Activated CD4-positive, alpha-beta memory T cell treated with anti-CD3 and anti-CD28 coated beads for 36 hours (primary cell): ENCODE measurements around the gene LRRC55. TPM values are rescaled to one million over a fixed set of nuclear protein-coding genes. Genes with fewer than 3 reads are reported as not detected.

ENCODE experiments used
- CTCF ChIA-PET: fragments of 350-600 bp; sonication (Branson Sonifier 250); formaldehyde crosslinking; loops from one replicate; lab custom pipeline; 2021; ENCODE audit warnings: antibody characterized with exemption, inconsistent platforms; lab: Charles Lee
- POLR2A ChIA-PET: fragments of 350-600 bp; sonication (Branson Sonifier 250); formaldehyde crosslinking; loops from one replicate; lab custom pipeline; 2021; ENCODE audit warnings: antibody characterized with exemption; lab: Charles Lee
- DNase-seq: peaks from one replicate; pipeline ENCODE4 v3.0.0-alpha.2; 2020
- H3K27ac Mint-ChIP-seq: one replicate; pipeline ENCODE4 v1.8.0; 2021; ENCODE audit warnings: mixed read lengths
- H3K27me3 Mint-ChIP-seq: one replicate; pipeline ENCODE4 v1.8.0; 2021; ENCODE audit warnings: mixed read lengths
- H3K36me3 Mint-ChIP-seq: one replicate; pipeline ENCODE4 v1.8.0; 2021; ENCODE audit warnings: mixed read lengths
- H3K4me1 Mint-ChIP-seq: one replicate; pipeline ENCODE4 v1.8.0; 2021; ENCODE audit warnings: low read depth, mixed read lengths
- H3K4me3 Mint-ChIP-seq: one replicate; pipeline ENCODE4 v1.8.0; 2021; ENCODE audit warnings: mild to moderate bottlenecking, mixed read lengths
- H3K9me3 Mint-ChIP-seq: one replicate; pipeline ENCODE4 v1.8.0; 2021; ENCODE audit warnings: mixed read lengths
- intact Hi-C: fragments of 100-400 bp; cut with micrococcal nuclease; formaldehyde crosslinking; loops from one replicate; pipeline ENCODE4 v1.15.1; 2023
- total RNA-seq, 2 experiments: library from RNA; stranded (reverse); gene quantifications; one replicate each; pipeline ENCODE4 v1.2.3, GENCODE V29; 2021

Gene LRRC55
- total RNA-seq, 2 experiments from 2014 or later = not detected

DNA sequence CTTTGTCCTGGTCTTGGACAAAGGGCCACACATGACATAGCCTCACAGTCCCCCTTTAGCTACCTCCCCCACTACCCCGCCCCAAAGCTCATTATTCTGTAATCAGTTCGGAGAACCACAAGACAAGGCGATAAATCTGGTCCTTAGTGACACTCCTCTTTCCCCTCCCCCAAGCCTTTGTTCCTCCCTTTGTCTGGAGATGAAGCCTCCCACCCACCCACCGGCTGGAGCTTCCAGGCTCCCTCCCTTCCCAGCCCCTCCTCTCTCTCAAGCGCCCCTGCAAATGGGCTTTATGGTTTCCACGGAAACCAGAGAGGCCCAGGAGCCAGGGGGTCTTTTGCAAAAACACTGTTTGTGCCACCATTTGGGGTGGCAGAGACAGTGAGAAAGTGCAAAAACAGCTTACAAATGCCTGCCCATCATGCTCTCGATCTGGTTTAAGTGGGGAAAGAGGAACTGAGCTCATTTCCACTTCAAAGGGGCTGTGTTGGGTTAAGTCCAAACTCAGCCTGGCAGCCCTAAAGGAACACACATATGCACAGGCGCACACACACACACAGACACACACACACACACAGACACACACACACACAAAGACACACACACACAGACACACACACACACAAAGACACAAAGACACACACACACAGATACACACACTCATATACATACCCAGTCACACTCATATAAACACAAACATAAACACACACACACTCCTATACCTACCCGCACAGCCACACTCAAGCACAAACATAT, 31.8 kb downstream of the LRRC55 start:
- Mint-ChIP-seq H3K4me3 (no peak overlapping the region), H3K9me3 (no peaks in the 10 kb centered on the region), H3K27me3 (peaks cover 7% of the 10 kb centered on the region), H3K4me1 (no peaks in the 10 kb centered on the region), H3K27ac (no peak overlapping the region), H3K36me3 (no peaks in the 10 kb centered on the region)
- intact Hi-C loops = no loop called here
- DNase-seq = no peak
- ChIA-PET CTCF (no interaction called here), POLR2A (no interaction called here)

DNA sequence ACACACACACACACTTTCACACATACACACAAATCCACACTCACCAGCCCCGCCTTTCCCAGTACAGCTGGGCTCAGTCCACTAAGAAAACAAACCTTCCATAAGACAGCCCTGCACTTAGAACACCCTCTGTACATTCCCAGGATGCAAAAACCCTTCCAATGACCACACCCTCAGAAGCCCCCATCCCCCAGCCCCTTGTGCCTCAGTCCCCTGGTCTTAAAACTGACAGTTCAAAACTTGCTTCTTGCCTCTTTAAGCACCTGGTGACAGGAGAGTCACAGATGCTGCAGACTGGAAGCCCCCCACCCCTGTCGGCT, 32.3 kb downstream of the LRRC55 start:
- POLR2A ChIA-PET = no interaction called here
- H3K27me3 Mint-ChIP-seq = peaks cover 9% of the 10 kb centered on the region
- CTCF ChIA-PET = no interaction called here
- H3K4me1 Mint-ChIP-seq = no peaks in the 10 kb centered on the region
- no peak overlapping the region for H3K27ac Mint-ChIP-seq
- no peak overlapping the region for H3K4me3 Mint-ChIP-seq
- no peaks in the 10 kb centered on the region for H3K9me3 Mint-ChIP-seq
- no peak for DNase-seq
- intact Hi-C loops = no loop called here
- H3K36me3 Mint-ChIP-seq = no peaks in the 10 kb centered on the region

DNA sequence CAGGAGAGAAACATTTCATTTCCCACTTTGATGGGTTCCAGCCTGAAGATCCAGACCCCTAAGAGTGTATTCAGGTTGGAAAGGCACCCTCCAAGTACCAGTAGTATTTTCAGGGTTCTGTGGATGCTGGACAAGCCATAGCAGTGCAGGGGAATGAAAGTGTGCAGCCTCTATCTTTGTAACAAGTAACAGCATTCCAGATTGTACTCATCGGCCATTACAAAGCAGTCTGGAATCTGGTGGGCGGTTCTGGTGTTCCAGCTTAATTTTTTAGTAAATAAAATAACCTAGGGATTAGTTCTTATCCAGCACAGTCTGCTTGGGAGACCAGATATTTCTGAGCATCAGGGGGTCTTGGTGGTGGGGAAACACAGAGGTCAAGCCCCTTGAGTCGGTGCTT, 32.7 kb downstream of the LRRC55 start:
- Mint-ChIP-seq H3K9me3 (no peaks in the 10 kb centered on the region), H3K27ac (no peak overlapping the region), H3K4me1 (no peaks in the 10 kb centered on the region), H3K27me3 (peaks cover 9% of the 10 kb centered on the region), H3K4me3 (no peak overlapping the region), H3K36me3 (no peaks in the 10 kb centered on the region)
- intact Hi-C loops = no loop called here
- ChIA-PET POLR2A (no interaction called here), CTCF (no interaction called here)
- DNase-seq = no peak

DNA sequence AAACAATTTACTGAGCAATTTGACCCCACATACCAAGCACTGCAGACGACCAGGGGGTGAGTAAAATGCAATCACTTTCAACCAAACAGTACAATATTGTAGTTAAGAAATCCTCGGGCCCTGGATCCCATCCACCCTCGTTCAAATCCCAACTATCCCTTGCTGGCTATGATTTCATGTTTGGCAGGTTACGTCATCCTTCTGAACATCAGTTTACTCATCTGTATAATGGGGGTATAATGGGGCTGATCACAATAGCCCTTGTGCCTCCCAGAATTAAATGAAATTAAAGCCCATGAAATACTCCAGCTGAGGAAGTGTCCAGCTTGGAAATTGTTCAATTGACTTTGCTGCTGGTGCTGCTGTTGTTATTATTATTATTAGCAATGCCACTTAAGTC, 34.7 kb downstream of the LRRC55 start:
- CTCF ChIA-PET = no interaction called here
- Mint-ChIP-seq H3K4me3 (no peak overlapping the region), H3K36me3 (no peaks in the 10 kb centered on the region), H3K27me3 (peaks cover 9% of the 10 kb centered on the region), H3K9me3 (no peaks in the 10 kb centered on the region), H3K27ac (no peak overlapping the region), H3K4me1 (no peaks in the 10 kb centered on the region)
- DNase-seq = no peak
- intact Hi-C loops = no loop called here
- POLR2A ChIA-PET = no interaction called here

DNA sequence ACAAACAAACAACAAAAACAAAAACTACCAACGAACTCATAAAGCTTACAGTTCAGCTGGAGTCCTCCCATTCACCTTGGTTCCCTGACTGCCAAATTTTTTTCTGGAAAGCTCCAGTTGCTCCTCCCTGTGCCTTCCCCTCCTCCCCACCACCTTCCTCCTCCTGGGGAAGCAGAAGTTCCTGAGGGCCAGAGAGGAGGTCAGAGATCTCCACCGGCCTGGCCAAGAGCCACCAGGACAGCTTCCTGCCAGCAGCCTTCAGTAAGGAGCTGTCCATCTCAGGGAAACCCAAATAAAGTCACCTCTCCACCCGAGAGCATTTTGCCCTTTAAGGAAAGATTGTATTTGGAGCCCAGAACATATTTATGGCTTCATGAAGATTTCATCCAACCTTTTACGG, 35.3 kb downstream of the LRRC55 start:
- Mint-ChIP-seq H3K27me3 (peaks cover 9% of the 10 kb centered on the region), H3K27ac (no peak overlapping the region), H3K9me3 (no peaks in the 10 kb centered on the region), H3K4me3 (no peak overlapping the region), H3K4me1 (no peaks in the 10 kb centered on the region), H3K36me3 (no peaks in the 10 kb centered on the region)
- no peak for DNase-seq
- POLR2A ChIA-PET = no interaction called here
- CTCF ChIA-PET = no interaction called here
- intact Hi-C loops = no loop called here

DNA sequence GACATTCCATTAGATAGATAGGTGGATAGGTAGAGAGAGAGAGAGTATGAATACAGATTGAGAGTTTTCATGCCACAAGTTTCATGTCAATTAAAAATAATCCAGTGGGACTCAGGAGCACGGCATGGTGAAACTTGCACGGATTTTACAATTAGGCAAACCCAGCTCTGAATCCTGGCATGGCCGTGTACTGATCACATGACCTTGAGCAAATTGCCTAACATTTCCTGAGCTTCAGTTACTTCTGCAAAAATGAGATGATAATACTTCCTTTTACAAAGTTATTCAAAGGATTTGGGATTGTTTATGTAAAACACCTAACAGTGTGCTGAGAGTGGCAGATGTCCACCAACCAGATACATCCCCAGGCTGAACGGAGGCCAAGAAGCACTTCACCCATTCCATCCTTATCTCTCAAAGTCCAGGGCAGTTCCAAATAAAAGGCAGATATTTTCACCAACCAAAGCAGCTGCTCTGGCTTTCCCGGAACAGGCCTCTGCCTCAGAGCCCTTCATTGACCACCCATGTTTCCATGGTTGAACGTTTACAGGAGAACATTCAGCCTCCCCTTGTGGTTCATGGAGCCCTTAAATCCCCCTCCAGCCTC, 37.4 kb downstream of the LRRC55 start:
- Mint-ChIP-seq H3K27ac (no peak overlapping the region), H3K27me3 (peaks cover 9% of the 10 kb centered on the region), H3K4me1 (no peaks in the 10 kb centered on the region), H3K36me3 (no peaks in the 10 kb centered on the region), H3K9me3 (no peaks in the 10 kb centered on the region), H3K4me3 (no peak overlapping the region)
- DNase-seq = no peak
- CTCF ChIA-PET = no interaction called here
- intact Hi-C loops = no loop called here
- POLR2A ChIA-PET = no interaction called here

DNA sequence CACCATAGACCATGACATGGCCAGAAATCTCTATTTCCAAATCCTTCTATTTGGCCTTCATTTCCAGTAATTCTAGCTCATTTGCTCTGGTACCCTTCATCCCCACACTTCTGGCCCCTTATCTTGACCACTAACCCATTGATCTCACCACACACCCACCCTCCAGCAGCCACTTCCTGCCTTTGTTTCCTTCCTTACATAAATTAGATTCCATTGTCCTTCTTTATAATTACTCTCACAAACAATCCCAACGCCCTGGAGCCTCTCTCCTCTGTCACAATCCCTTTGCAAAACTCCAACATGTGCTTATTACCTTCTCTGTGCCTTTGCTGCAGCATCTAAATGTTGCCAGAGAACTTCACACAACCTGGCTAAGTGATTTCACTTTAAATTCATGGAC, 40.5 kb downstream of the LRRC55 start:
- Mint-ChIP-seq H3K36me3 (no peaks in the 10 kb centered on the region), H3K4me3 (no peak overlapping the region), H3K4me1 (no peaks in the 10 kb centered on the region), H3K27ac (no peak overlapping the region), H3K9me3 (no peaks in the 10 kb centered on the region), H3K27me3 (peaks cover 4% of the 10 kb centered on the region)
- ChIA-PET POLR2A (no interaction called here), CTCF (interaction anchor here (1.5 kb wide), 1 partner anchor 27 kb away, joined by 4 read pairs; no protein-coding TSS in a partner anchor)
- no peak for DNase-seq
- intact Hi-C loops = no loop called here

DNA sequence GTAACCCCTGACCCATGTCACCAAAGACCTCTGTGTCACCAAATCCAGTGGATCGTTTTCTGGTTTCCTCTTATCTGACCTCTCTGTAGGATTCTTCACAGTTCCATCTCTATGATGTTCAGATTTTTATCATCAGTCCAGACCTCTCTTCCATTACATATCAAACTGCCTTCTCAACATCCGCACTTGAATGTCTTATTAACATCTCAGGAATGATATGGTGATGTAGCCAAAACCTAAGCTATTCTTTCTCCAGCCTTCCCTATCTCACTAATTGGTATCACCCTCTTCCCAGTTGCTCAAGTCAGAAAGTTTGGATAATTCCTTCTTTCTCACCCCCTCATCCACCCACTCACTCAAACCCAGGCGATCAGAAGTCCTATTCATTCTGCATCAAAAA, 41.8 kb downstream of the LRRC55 start:
- no peak overlapping the region for H3K27ac Mint-ChIP-seq
- no peaks in the 10 kb centered on the region for H3K36me3 Mint-ChIP-seq
- H3K9me3 Mint-ChIP-seq = no peaks in the 10 kb centered on the region
- intact Hi-C loops = no loop called here
- peaks cover 4% of the 10 kb centered on the region for H3K27me3 Mint-ChIP-seq
- ChIA-PET POLR2A (no interaction called here), CTCF (no interaction called here)
- H3K4me3 Mint-ChIP-seq = no peak overlapping the region
- DNase-seq = no peak
- no peaks in the 10 kb centered on the region for H3K4me1 Mint-ChIP-seq

DNA sequence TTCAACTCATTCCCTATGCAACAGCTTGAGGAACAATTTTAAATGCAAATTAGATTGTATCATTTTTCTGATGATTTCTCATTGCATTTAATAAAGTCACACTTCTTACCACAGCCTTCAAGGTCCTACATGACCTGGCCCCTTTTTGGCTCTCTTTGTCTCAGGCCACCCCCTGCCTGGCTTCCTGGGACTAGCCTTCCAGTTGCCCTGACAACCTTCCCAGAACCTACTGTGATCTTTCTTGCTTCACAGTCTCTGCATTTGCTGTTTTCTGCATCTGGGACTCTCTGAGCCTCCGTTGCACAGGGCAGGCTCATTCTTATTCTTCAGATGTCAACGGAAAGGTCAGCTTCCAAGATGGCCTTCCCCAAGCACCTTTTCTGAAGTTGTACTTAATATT, 42.4 kb downstream of the LRRC55 start:
- intact Hi-C loops = no loop called here
- no peak for DNase-seq
- H3K4me1 Mint-ChIP-seq = no peaks in the 10 kb centered on the region
- POLR2A ChIA-PET = no interaction called here
- no peak overlapping the region for H3K27ac Mint-ChIP-seq
- H3K27me3 Mint-ChIP-seq = peaks cover 2% of the 10 kb centered on the region
- no peaks in the 10 kb centered on the region for H3K36me3 Mint-ChIP-seq
- CTCF ChIA-PET = no interaction called here
- H3K4me3 Mint-ChIP-seq = no peak overlapping the region
- H3K9me3 Mint-ChIP-seq = no peaks in the 10 kb centered on the region

DNA sequence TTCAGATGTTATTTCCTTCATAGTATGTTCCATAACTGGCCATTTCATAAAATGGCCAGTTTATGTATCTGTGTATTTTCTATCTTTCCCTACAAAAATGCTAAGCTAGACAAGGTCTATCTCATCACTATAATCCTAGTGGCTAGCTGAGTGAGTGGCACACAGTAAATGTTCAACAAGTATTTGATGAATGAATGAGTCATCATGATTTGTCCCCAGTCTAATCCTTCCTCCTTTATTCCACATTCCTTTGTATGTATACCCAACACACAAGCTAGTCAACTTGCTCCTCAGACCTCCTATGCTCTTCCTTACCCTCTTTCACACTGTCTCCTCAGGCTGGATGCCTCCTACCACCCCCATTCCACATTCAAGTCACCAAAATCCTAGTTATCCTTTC, 42.8 kb downstream of the LRRC55 start:
- intact Hi-C loops = no loop called here
- Mint-ChIP-seq H3K9me3 (no peaks in the 10 kb centered on the region), H3K4me3 (no peak overlapping the region), H3K27me3 (peaks cover 2% of the 10 kb centered on the region), H3K36me3 (no peaks in the 10 kb centered on the region), H3K4me1 (no peaks in the 10 kb centered on the region), H3K27ac (no peak overlapping the region)
- DNase-seq = no peak
- ChIA-PET CTCF (no interaction called here), POLR2A (no interaction called here)

DNA sequence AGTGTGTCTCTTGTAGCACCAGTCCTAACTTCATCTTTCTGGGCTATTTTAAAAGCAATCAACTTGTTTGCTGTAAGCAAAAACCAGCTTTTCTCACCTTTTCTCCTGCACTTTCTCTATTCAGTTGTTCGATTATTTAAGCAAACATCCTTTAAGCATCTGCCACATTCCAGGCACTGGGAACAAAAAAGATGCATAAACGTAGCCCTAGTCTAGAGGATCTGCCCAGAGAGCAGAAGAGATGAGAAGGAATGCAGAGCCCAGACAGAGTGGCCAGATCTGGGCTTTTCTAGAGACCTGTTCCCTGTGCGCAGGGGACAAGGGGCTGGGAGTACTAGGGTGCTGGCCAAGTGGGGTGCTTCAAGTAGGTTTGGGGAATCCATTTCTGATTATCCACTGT, 46.8 kb downstream of the LRRC55 start:
- DNase-seq = no peak
- H3K27ac Mint-ChIP-seq = no peak overlapping the region
- no peaks in the 10 kb centered on the region for H3K4me1 Mint-ChIP-seq
- no peaks in the 10 kb centered on the region for H3K36me3 Mint-ChIP-seq
- H3K9me3 Mint-ChIP-seq = no peaks in the 10 kb centered on the region
- POLR2A ChIA-PET = no interaction called here
- no peak overlapping the region for H3K4me3 Mint-ChIP-seq
- intact Hi-C loops = no loop called here
- CTCF ChIA-PET = no interaction called here
- peaks cover 22% of the 10 kb centered on the region for H3K27me3 Mint-ChIP-seq

DNA sequence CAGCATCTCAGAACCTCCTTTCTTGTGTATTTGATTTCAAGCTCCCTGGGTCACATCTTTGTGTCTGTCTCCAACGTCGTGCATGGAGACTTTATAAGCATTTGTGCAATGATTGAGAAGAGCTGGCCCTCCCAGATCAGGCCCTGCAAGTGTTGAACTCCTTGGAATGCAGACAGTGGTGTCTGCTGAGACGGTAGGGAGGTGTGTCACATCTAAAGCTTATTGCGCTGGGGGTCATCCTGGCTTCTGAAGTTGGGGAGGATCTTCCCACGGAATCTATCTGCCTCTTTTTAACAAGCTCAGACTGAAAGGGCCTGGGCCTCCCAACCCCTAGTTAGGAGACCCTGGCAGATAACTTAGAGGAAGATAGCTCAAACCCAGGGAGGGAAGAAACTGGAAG, 48.6 kb downstream of the LRRC55 start:
- Mint-ChIP-seq H3K4me3 (no peak overlapping the region), H3K36me3 (no peaks in the 10 kb centered on the region), H3K4me1 (no peaks in the 10 kb centered on the region), H3K9me3 (no peaks in the 10 kb centered on the region), H3K27me3 (peaks cover 29% of the 10 kb centered on the region), H3K27ac (no peak overlapping the region)
- ChIA-PET POLR2A (no interaction called here), CTCF (interaction anchor here (0.8 kb wide), 1 partner anchor 19 kb away, joined by 5 read pairs; no protein-coding TSS in a partner anchor)
- no peak for DNase-seq
- intact Hi-C loops = no loop called here
